Occipital lobe (tissue), 2 donors: Measurements from ENCODE around the gene IL5. TPM values are rescaled to one million over a fixed set of nuclear protein-coding genes. Genes with fewer than 3 reads are reported as not detected.

Source experiments
- DNase-seq: peaks from one replicate; lab custom pipeline; 2025; lab: John Stamatoyannopoulos, UW
- total RNA-seq: library from RNA; depleted of rRNA; stranded (reverse); fragments of >200 nt; gene quantifications from one replicate; pipeline ENCODE4 v1.2.3, GENCODE V29; 2014

IL5 gene
- total RNA-seq, 1 donor from 2014 or later: not detected

GRCh38 chr5:132498686-132499271, 44.5 kb downstream of the IL5 start:
- no peak for DNase-seq

GRCh38 chr5:132498152-132498551, 45.2 kb downstream of the IL5 start:
- DNase-seq: no peak

DNA sequence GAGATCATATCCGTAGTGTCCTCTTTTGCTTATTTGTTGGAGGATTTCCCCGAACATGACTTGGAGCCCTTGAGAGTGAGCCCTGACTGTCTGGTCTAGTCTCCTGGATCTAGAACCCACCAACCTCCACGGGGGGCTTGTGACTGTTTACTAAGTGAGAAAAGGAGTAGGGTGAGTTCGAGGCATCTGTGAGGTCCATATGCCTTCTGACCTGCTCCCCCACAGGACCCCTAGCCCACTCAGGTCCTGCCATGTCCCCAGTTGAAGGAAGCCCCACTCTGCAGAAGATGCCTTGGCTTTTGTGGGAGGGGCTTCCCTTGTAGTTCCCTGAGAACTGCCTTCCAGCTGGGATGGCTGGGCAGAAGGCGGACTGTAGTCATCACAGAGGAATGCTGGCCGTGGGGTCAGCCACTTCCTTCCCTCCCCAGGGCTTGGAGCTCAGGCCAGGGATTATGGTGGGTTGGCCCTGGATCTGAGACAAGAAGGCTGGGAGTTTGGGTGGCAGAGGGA, 45.8 kb downstream of the IL5 start:
- DNase-seq: no peak

DNA sequence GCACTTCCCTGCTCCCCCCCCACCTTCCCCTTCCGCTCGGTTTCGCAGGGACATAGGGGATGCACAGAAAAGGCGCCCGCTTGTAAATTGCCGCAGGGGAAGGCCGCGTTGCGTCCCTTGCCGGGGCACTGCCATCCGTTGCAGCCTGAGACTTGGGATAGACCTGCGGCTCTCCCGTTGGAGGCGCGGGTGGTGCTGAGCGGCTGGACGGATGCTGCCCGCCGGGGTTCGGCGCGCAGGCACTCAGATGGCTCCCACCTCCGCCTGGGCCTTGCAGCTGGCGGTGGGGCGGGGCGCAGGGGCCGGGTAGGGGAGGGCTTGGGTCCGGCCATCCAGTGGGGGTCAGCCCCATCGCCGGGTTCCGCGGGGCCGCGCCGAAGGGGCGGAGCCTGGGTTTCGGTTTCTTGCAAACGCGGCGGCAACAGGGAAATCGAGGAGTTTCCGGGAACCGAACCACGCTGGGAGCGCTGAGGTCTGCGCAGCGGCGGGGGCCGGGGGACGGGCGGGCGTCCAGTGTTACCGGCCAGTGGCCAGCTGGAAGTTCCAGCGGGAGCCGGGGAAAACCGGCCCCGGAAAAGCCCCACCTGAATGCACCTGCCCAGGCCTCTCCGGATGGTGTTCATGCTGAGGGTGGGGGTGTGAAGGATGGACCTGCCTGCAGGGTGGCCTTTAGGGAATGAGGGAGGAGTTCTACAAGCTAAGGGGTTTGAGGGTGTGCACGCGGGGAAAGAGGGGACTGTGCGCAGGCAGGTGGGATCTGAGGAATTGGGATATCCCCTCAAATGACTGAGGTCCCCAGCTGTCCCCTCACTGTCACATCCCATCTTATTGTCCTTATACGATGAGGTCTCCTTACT, 46.5 kb downstream of the IL5 start:
- peak; percentile 74 for DNase-seq

GRCh38 chr5:132496191-132496630, 47.1 kb downstream of the IL5 start:
- DNase-seq: peak; percentile 62

- DNase-seq: peak; percentile 63
Observed at GRCh38 chr5:132495667-132496190, 47.6 kb downstream of the IL5 start.

- no peak for DNase-seq
Observed at GRCh38 chr5:132493821-132494220, 49.5 kb downstream of the IL5 start.

DNA sequence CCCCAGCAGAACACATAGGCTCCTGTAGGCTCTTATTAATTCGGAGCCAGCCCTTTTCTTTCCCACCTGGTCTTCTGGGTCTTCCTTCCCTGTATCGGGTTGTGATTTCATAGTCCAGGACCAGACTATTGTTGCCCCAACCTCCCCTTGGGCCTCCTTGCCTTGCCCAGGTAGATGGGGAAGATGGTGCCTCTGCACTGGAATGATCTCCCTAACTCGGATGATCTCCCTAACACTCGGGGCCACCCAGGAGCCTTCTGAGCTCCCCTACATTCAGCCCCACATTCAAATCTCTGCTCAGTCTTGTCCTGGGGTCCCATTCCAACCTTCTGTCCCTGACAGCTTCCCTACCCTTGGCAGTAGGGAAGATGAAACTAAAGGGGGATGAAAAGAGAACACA, 50.1 kb downstream of the IL5 start:
- DNase-seq: no peak

- no peak for DNase-seq
Observed at GRCh38 chr5:132492386-132493125, 50.8 kb downstream of the IL5 start.

Other genes with a start within 250 kb of the IL5 start
- gene SLC22A4, start 249.1 kb downstream of the IL5 start, total RNA-seq: 1.6 TPM
- gene SLC22A5, start 173.8 kb downstream of the IL5 start, total RNA-seq: 10.5 TPM
- 2.0 TPM for gene IRF1, start 52.7 kb downstream of the IL5 start, total RNA-seq
- gene RAD50, start 13.5 kb upstream of the IL5 start, total RNA-seq: 39.3 TPM
- not detected for gene IL13, start 114.7 kb upstream of the IL5 start, total RNA-seq
- gene IL4, start 130.5 kb upstream of the IL5 start, total RNA-seq: not detected
- 76.7 TPM for gene KIF3A, start 194.0 kb upstream of the IL5 start, total RNA-seq
- gene CCNI2, start 203.9 kb upstream of the IL5 start, total RNA-seq: 0.16 TPM
- 29.5 TPM for gene SEPTIN8, start 233.7 kb upstream of the IL5 start, total RNA-seq